NK-92 (cell line): Measurements from ENCODE around the gene RPA3.
"Not testable (repeated sequence)": the region's sequence is repeated elsewhere in the genome, so short reads cannot be mapped to it uniquely, and the experiment has no call there.

Experiments
- DNase-seq: peaks from one replicate; lab custom pipeline; 2025; ENCODE audit not compliant: unreplicated experiment; lab: John Stamatoyannopoulos, UW

The RPA3 gene

GRCh38 chr7:7695111-7695817 is 23.1 kb downstream of the RPA3 start:
- no peak for DNase-seq

- no peak for DNase-seq
Observed at GRCh38 chr7:7694542-7694941, 23.9 kb downstream of the RPA3 start.

- no peak for DNase-seq
Observed at GRCh38 chr7:7693881-7694280, 24.5 kb downstream of the RPA3 start.

- no peak for DNase-seq
Observed at GRCh38 chr7:7688956-7689355, 29.5 kb downstream of the RPA3 start.

- no peak for DNase-seq
Observed at GRCh38 chr7:7688310-7688709, 30.1 kb downstream of the RPA3 start.

GRCh38 chr7:7687800-7688199 is 30.6 kb downstream of the RPA3 start:
- no peak for DNase-seq

GRCh38 chr7:7686811-7687508 is 31.4 kb downstream of the RPA3 start:
- DNase-seq, result no peak

GRCh38 chr7:7682861-7683260 is 35.5 kb downstream of the RPA3 start:
- no peak for DNase-seq

- no peak for DNase-seq
Observed at GRCh38 chr7:7681936-7682329, 36.5 kb downstream of the RPA3 start.

GRCh38 chr7:7681191-7681935 is 37.0 kb downstream of the RPA3 start:
- no peak for DNase-seq

GRCh38 chr7:7679640-7680039 is 38.8 kb downstream of the RPA3 start:
- DNase-seq, result not testable (repeated sequence)

GRCh38 chr7:7675686-7676085 is 42.7 kb downstream of the RPA3 start:
- DNase-seq, result no peak

- no peak for DNase-seq
Observed at GRCh38 chr7:7673240-7673550, 45.2 kb downstream of the RPA3 start.

- DNase-seq, result no peak
Observed at GRCh38 chr7:7672545-7673239, 45.7 kb downstream of the RPA3 start.

- no peak for DNase-seq
Observed at GRCh38 chr7:7671361-7671760, 47.0 kb downstream of the RPA3 start.

- no peak for DNase-seq
Observed at GRCh38 chr7:7670490-7670889, 47.9 kb downstream of the RPA3 start.

- DNase-seq, result no peak
Observed at GRCh38 chr7:7668706-7669105, 49.7 kb downstream of the RPA3 start.

GRCh38 chr7:7667187-7667586 is 51.2 kb downstream of the RPA3 start:
- no peak for DNase-seq

GRCh38 chr7:7665031-7665430 is 53.4 kb downstream of the RPA3 start:
- no peak for DNase-seq

GRCh38 chr7:7664291-7664690 is 54.1 kb downstream of the RPA3 start:
- DNase-seq, result no peak

- DNase-seq, result no peak
Observed at GRCh38 chr7:7662527-7662926, 55.9 kb downstream of the RPA3 start.

- DNase-seq, result not testable (repeated sequence)
Observed at GRCh38 chr7:7656459-7656858, 61.9 kb downstream of the RPA3 start.
